SKM-1 (cell line): Measurements from ENCODE around the gene CDH18.

Experiments used
- DNase-seq: peaks from one replicate; lab custom pipeline; 2025; ENCODE audit not compliant: unreplicated experiment; lab: John Stamatoyannopoulos, UW

The CDH18 gene

DNA sequence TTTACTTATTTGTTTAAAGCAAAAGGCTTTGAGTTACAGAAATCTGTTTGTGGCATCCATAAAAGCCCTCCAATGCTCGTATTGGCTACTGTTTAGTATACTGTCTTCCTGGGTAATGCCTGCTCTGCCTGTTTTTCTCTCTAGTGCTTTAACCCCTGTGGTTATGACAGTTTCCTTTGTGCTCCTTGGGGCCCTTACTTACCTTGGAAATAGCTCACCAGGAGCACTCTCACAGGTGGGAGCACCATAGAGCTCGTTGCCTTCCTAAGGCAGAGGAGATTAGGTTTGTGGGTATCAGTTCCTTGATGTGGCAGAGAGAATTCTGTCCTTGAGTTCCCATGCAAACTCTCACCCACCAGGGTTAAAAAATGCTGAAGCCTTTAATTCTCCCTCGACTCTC is 242.8 kb downstream of the CDH18 start:
- no peak for DNase-seq

DNA sequence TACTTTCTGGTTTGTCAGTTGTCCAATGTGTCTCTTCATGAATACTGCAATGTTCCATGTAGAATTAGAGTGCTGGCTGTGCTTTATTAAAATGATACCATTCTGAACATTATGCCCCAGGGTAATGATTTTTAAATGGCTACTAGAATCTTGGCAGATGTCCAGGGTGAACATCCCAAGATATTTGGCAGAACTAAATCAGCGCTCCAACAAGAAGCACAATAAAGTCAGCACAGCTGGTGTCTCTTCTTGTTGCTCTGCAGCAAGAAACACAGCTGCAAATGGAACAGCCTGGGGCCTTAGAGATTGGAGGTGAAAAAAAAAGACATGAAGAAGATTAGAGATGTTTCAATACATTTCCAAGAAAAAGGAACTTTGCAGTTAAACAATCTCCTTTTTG is 248.3 kb downstream of the CDH18 start:
- no peak for DNase-seq

DNA sequence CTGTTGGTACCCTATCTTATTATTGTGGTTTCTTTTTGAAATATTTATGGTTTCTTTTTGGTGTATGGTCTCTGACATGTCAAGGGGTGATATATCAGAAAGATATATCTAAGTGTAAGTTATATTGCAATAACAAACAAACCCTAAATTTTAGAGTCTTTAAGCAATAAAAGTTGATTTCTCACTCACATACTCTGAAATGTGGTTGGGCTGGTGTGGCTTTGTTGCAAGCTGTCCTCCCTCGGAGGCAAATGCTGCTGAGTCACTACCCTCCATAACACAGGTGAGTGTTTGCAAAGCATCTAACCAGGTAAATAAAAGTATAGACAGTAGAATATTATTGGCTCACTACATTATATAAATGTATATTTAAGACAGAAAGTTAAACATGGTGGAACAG is 253.2 kb downstream of the CDH18 start:
- no peak for DNase-seq

DNA sequence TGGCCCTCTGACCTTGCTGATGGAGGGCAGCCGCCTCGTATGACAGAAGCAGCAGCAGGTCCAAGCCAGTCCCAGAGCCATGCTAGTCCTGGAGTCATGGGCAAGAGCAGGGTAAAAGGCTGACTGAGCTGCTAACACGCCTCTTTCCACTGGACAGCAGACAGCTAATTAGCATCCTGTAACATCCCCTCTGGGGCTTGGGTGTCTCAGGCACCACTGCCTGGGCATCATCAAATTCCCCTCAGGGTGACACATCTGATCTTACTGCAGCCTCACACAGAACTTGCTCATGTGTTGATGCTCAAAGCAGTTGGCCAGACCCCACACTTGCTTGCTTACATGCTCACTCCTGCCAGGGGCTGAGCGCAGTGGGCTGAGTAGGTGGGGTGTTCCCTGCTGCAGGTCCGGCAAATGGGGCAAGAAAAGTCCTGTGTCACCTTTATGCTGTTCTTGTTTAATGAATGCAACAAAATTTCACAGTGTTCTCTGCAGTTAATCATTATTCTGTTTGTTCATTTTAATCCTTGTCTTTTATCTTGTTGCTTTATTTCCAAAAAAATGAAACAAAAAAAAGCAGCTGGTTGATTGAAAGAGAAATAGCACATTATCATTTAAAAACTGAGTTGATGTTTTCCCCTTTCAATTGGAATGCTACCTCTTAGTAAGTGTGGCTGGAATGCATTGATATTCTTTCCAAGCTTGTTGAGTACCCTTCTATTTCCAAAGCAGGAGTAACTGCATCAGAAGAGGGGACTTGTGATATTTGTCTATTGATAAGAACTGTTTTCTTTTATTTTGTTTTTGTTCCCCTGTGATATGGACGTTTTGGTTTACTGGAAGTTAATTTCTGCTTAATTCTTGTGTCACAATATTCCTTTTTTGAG is 254.1 kb downstream of the CDH18 start:
- no peak for DNase-seq

DNA sequence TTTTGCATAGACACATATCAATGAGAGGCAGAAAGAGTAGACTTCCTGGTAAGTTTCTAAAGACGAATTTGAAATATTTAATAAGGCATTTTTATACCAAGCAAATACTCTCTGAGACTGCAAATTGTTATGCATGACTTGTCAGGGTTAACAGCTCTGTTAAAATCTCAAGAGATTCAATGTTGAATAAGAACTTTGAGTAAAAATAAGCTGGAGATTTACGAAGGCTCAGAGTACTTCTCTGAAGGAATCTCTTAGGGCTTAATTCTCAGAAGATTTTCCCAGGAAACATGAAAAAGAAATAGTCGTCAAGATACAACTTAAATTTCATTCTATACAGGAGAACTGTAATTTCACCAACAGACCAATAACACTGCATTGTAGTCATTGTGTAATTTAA is 259.4 kb downstream of the CDH18 start:
- DNase-seq = no peak

DNA sequence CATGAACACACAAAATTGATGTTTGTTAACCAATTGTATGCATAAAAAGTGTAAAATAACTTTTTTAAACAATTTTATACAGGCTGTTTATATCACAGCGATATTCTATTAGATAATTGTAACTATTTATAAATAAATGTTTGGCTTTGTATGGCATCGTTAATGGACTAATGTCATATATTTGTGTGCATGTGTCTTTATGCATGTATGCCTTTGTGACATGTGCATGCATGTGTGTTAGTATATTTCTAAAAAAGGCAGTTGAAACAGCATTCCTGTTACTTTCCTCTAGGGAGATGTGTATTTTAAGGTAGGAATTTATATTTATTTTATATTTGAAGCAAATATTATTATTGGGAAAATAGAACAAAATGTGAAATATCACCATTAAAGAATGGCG is 268.9 kb downstream of the CDH18 start:
- no peak for DNase-seq

DNA sequence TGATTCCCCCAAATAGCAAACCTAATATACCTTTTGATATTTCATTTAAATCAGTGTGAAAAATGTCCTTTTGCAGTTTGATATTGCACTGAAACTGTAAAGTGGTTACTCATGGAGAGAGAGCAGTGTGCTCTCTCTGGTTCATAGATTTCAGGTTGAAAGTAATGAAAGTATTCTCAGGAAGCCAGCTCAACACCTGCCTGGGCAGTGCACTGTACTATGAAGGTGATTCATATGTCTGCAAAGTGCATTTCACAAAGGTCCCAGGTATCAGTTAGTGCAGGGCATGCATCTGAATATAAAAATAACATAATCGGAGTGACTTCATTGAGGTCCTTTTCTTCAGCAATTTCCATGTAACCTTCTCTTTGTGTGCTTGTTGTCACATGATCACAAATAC is 274.3 kb downstream of the CDH18 start:
- DNase-seq = no peak

DNA sequence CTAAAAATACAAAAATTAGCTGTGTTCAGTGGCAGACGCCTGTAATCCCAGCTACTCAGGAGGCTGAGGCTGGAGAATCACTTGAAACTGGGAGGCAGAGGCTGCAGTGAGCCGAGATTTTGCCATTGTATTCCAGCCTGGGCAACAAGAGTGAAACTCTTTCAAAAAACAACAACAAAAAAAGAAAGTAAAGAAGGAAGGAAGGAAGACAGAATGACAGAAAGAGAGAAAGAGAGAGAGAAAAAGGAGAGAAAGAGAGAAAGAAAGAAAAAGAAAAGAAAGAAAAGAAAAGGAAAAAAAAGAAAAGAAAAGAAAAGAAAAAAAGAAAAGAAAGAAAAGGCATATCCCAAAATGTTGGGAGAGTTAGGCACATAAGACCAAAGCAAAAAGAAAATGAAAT is 278.6 kb downstream of the CDH18 start:
- DNase-seq = no peak

DNA sequence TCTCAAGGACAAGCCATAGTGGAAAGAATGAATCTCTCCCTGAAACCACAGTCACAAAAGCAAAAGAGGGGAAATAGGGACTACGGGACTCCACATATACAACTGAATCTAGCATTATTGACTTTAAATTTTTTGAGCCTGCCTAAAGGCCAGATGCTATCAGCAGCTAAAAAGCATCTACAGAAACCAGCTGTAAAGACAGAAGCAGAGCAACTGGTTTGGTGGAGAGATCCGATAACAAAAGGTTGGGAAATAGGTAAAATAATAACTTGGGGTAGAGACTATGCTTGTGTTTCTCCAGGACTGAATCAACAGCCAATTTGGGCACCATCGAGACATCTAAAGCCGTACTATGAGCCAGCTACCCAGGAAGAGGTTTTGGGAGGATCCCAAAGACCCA is 281.2 kb downstream of the CDH18 start:
- DNase-seq = no peak

DNA sequence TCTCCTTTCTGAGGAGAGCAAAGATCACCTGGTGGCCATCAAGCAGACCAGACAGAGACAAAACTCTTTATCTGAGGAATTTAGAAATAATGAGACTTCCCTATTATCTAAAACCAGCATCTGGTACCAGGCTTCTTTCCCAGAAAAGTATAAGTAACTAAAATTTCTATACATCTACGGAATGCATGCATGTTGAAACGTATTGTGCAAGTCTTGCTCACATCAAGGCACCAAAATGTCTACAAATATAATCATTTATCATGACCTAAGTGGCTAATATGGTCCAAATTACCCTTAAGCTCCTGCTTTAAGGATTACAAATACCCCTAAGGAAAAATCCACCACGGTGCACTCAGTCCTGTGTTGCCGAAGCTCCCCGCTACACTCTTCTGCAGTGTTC is 286.3 kb downstream of the CDH18 start:
- no peak for DNase-seq

DNA sequence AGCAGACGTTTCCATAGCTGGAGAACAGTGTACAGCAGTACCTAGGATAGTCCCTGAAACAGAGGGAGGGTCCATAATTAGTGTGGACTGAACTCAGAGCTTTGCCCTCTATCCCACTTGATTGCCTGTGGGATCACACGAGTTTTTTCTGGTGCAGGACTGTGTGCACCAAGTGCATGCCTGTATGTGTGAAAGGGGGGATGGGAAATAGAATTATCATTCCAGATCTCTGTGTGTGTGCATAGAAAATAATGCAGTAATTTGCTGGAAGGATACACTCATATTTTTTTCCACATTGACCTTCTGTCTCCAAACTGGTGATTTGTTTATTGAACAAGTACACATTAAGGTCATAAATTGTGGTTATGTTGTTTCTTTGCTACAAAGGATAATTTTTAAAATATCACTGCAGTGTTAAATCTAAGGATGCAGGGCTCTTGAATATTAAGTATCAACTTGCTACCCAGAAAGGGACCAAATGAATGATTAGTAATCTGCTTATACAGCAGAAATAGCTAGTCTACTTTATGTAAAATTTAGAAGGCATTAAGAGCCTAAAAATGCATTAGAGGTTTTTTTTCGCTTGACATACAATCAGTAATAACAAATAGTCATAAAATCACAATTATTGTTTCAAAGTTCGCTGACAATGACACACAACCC is 292.9 kb downstream of the CDH18 start:
- no peak for DNase-seq

DNA sequence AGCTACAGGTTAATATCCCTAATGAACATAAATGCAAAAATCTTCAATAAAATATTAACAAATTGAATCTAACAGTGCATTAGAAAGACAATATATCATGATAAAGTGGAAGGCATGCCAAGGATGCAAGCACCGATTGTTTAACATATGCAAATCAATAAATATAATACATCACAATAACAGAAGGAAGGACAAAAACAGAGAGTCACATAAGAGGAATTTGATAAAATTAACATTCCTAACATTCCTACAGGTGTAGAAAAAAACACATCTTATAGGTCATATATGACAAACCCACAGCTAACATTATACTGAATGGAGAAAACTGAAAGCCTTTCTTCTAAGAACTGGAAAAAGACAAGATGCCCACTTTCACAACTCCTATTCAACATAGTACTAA is 297.0 kb downstream of the CDH18 start:
- DNase-seq = no peak

DNA sequence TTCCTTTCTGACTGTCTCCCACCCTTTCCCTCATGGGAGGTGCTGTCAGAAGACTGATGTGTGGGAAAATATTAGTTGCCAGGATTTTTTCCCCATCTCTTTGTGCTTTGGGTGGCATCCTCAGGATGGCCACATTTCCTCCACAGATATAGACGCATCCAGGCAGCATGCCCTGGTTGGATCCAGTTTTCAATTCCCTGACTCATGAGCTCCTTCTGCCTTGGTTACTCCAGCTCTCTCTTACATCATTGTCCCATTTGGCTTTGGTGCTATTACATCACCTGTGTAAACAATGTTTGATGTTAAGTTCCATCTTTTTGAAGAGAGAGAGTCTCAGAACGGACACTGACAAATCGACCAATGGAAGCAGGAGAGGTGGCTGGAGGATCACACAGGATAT is 302.5 kb downstream of the CDH18 start:
- DNase-seq = no peak

DNA sequence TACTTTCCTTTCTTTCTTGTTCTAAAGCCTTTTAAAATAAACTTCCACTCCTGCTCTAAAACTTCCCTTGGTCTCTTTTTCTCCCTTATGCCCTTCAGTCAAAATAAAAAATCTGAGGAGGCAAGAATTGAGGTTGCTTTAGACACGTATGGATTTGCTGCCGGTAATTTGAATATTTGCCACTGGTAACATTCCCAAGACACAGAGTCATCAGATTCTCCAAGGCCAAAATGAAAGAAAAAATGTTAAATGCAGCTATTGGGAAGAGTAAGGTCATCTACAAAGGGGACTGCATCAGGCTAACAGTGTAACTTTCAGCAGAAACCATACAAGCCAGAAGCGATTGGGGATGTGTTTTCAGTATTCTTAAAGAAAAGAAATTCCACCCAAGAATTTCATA is 311.1 kb downstream of the CDH18 start:
- DNase-seq = no peak

DNA sequence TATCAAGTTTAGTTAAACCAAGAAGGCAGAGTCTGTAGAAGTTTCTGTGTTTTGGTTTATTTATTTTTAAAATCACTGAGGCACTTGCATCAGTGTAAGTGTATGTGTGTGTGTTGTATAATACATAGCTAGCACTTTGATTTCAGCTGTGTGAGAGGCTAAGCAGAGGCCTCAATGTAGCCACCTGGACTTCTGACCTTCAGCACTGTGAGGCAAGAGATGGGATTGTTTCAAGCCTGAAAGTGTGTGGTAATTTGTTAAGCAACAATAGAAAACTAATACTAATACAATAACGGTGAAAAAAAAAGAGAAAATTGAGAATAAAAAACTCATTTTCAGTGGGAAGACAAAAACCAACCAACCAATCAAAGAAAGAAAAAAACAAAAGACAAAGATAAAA is 327.3 kb downstream of the CDH18 start:
- DNase-seq = no peak

DNA sequence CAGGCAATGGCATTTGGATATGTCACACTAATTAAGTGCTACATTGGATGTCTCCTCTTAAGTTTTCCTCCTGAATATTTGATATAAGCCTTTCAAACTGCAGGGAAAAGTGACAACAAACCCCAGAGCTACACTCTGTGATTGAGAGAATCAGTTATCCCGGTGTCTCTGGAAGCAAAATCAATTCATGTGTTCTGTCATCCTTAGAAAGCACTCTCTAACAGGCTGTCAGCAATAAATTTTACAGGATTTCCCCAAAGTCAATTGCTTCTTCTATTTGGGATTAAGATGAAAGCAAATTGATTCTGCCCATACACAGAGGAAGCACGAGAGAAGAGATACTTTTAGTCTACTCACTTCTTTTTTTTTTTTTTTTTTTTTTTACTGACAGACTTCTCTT is 332.4 kb downstream of the CDH18 start:
- DNase-seq = no peak

DNA sequence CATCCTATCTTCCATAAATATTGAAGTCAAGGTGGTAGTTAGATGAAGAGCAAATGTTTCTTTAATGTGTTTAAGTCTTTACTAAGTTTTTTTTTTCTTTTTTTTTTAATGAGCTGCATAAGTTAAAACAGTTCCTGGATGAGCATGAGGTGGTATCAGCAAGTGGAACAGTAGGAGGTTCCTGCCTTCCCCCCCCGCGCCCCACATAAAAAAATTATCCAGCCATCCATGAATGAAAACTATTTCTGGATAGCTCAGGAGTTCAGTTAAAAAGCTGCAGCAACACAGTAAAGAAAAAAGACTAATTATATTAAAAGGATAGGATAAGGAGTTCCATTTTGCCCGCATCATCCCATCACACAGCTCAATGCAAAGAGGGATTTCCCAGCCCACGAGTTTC is 349.5 kb downstream of the CDH18 start:
- DNase-seq = no peak

DNA sequence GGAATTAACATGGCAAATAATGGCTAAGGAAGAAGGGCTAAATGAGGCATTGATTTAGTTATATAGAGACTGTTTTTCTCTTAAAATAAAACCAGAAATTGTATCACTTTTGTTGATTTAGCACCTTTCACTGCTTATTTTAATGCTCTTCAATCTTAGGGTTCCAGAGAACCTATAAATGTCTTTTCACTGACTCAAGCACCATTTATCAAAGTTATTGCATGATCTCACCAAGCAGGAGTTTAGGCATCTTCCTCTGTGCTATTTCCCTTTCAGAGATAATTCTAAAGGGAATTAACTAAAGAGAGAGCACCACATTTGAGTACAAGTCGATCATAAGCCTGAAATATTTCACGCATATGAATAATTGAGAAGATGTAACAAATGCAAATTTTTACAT is 357.1 kb downstream of the CDH18 start:
- DNase-seq = no peak

DNA sequence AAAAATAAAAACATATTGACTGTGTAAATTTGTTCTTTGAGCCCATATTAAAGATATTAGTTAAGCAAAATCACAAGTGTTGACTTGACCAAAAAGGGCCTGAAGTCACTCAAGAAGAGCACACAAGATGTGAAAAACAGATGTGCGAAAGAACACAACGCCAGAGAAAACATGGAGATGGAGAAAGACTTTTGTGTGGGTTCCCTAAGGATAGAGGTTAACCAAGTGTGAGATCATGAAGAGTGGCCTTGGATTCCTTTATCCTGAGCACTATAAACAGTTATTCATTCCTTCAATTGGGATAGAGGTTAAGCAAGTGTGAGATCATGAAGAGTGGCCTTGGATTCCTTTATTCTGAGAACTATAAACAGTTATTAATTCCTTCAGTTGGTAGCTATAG is 361.8 kb downstream of the CDH18 start:
- DNase-seq = no peak

DNA sequence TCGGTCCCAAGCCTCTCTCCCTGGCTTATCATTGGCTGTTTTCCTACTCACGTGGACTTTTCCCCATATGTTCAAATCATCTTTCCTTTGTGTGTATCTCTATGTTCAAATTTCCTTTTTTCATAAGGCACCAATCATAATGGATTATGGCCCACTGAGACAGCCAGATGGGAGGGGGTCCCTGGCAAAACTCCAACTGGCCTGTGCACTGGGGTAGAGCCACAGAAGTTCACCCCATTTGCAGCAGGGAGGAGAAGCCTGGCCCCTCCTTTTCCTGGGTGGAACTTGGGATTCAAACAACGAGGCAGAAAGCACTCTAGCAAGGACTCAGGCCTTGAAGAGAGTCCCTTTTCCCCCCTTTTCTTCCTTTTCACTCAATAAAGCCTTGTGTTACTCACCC is 362.4 kb downstream of the CDH18 start:
- DNase-seq = no peak

DNA sequence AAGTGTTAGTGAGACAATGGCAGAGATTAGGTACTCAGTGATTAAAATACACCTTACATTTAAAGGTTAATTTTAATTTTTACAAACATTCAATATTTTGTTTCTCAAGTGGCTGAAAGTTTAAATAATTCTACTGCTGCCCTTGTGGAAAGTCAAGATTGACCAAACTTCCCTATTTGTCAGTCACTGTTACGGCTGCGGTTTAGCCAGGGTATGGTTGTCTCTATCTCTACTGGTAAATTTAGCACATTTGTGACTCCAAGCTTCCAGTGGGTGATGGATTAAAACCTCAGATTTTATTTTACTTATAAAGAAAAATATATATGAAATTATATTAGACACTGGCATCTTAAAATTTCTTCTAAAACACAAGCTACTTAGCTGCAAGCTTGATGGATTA is 368.4 kb downstream of the CDH18 start:
- DNase-seq = no peak

DNA sequence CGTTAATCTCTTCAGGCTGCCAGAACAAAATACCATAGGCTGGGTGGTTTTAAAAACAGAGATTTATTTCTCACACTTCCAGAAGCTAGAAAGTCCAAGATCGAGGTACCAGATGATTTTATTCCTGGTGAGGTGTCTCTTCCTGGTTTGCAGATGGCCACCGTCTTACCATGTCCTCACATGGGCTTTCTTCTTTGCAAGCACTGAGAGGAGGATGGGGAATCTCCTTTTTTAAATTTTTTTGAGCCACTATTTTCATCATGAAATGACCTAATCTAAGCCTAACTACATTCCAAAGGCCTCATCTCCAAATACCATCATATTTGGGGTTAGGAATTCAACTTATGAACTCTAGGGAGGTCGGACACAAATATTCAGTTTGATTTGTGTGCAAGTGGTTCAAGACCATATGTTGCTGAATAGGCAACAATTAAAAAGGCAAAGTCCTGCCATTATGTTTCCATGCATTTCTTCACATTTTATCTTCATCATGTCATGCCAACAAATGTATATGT is 371.2 kb downstream of the CDH18 start:
- no peak for DNase-seq

DNA sequence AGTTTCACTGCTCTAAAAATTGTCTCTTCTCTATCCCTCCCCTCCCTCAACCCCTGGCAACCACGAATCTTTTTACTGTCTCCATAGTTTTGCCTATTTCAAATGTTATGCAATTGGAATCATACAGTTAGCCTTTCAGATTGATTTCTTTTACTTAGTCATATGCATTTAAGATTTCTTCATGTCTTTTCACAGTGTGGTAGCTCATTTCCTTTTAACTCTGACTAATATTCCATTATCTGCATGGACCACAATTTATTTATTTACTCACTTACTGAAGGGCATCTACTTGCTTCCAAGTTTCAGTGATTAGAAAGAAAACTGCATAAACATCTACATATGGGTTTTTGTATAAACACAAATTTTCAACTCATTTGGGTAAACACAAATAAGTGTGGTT is 372.3 kb downstream of the CDH18 start:
- no peak for DNase-seq
